NCI-H345 treated with DMSO at 0.1 percent for 48 hours (cell line): ENCODE data around the gene LYZ.
"Not testable (repeated sequence)": the region's sequence is repeated elsewhere in the genome, so short reads cannot be mapped to it uniquely, and the experiment has no call there.

Experiments used
- DNase-seq: peaks from one replicate; lab custom pipeline; 2025; ENCODE audit not compliant: unreplicated experiment; lab: John Stamatoyannopoulos, UW

LYZ gene

GRCh38 chr12:69348162-69348938 is at the start of gene LYZ:
Gene LYZ (plus strand): TSS chr12:69348381. CDS start chr12:69348409, 28 bp downstream.
- DNase-seq: no peak

- DNase-seq: no peak
Observed at GRCh38 chr12:69298947-69299346, 49.2 kb upstream of the LYZ start.

- DNase-seq: no peak
Observed at GRCh38 chr12:69304284-69304683, 43.9 kb upstream of the LYZ start.

GRCh38 chr12:69309461-69309860 is 38.7 kb upstream of the LYZ start:
- no peak for DNase-seq

- no peak for DNase-seq
Observed at GRCh38 chr12:69313209-69313608, 35.0 kb upstream of the LYZ start.

GRCh38 chr12:69316784-69317183 is 31.4 kb upstream of the LYZ start:
- not testable (repeated sequence) for DNase-seq

GRCh38 chr12:69317233-69317632 is 30.9 kb upstream of the LYZ start:
- DNase-seq: not testable (repeated sequence)

- DNase-seq: no peak
Observed at GRCh38 chr12:69318225-69318624, 30.0 kb upstream of the LYZ start.

- DNase-seq: no peak
Observed at GRCh38 chr12:69321351-69321750, 26.8 kb upstream of the LYZ start.

GRCh38 chr12:69324797-69325466 is 23.2 kb upstream of the LYZ start:
- DNase-seq: no peak

- DNase-seq: no peak
Observed at GRCh38 chr12:69328426-69328825, 19.8 kb upstream of the LYZ start.

GRCh38 chr12:69329669-69330428 is 18.3 kb upstream of the LYZ start:
- no peak for DNase-seq

- DNase-seq: no peak
Observed at GRCh38 chr12:69330475-69331473, 17.4 kb upstream of the LYZ start.

GRCh38 chr12:69331519-69331908 is 16.7 kb upstream of the LYZ start:
- no peak for DNase-seq

- no peak for DNase-seq
Observed at GRCh38 chr12:69331909-69332684, 16.1 kb upstream of the LYZ start.

GRCh38 chr12:69332815-69333358 is 15.3 kb upstream of the LYZ start:
- DNase-seq: no peak

GRCh38 chr12:69334158-69334557 is 14.0 kb upstream of the LYZ start:
- no peak for DNase-seq

GRCh38 chr12:69337311-69338090 is 10.7 kb upstream of the LYZ start:
- DNase-seq: no peak
